ENCODE data around the gene MED29.

The MED29 gene

DNA sequence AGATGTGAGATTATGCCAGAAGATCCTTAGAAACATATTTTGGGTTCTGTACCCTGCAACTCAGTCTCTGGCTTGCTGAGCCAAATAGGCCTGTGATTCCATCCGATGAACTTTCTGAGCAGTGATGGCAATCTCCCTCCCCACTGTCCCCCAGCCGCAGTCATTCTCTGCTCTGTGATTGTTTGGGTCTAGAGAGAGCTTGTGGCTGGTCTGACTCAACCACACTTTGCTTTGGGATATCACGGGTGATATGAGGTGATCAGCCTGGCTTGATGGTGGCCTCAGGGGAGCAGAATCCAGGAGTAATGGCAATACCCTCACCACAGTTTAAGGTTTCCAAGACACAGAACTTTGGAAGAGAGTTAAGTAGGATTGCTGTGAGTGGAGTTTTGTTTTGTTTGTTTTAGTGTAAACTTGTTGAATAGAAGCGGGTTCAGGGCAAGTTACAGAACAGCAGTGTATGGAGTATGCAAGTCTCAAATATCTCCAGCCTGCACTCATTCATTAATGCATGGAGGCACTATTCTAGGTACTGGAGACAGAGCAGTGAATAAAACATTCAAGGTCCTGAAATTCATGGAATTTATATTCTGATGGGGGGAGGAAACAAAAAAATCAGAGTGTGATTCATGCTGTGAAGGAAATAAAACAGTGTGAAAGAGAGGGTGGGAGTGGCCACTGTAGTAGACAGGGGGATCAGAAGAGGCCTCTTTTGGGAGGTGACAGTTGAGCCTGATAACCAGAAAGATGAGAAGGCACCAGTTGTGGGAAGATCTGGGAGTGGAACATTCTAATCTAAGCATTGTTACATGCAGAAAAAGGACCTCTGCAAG is 43.6 kb upstream of the MED29 start:
- Histone ChIP-seq H3K9me3 (no peaks in the 10 kb centered on the region), H3K27ac (no peak overlapping the region), H3K27me3 (no peaks in the 10 kb centered on the region), H3K36me3 (peaks cover 0 to 44% (median 10%) of the 10 kb centered on the region in 3 donors), H3K4me1 (peaks cover 0 to 48% (median 44%) of the 10 kb centered on the region in 4 donors), H3K4me3 (no peak overlapping the region)
- TF ChIP-seq, protein P1, sequence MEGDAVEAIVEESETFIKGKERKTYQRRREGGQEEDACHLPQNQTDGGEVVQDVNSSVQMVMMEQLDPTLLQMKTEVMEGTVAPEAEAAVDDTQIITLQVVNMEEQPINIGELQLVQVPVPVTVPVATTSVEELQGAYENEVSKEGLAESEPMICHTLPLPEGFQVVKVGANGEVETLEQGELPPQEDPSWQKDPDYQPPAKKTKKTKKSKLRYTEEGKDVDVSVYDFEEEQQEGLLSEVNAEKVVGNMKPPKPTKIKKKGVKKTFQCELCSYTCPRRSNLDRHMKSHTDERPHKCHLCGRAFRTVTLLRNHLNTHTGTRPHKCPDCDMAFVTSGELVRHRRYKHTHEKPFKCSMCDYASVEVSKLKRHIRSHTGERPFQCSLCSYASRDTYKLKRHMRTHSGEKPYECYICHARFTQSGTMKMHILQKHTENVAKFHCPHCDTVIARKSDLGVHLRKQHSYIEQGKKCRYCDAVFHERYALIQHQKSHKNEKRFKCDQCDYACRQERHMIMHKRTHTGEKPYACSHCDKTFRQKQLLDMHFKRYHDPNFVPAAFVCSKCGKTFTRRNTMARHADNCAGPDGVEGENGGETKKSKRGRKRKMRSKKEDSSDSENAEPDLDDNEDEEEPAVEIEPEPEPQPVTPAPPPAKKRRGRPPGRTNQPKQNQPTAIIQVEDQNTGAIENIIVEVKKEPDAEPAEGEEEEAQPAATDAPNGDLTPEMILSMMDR (IDR thresholded peaks at IDR 0.05) = no peak
- DNase-seq = no peak
- intact Hi-C loops (cut with DNase I; ENCODE audit: low total_unique reads) = no loop called here

DNA sequence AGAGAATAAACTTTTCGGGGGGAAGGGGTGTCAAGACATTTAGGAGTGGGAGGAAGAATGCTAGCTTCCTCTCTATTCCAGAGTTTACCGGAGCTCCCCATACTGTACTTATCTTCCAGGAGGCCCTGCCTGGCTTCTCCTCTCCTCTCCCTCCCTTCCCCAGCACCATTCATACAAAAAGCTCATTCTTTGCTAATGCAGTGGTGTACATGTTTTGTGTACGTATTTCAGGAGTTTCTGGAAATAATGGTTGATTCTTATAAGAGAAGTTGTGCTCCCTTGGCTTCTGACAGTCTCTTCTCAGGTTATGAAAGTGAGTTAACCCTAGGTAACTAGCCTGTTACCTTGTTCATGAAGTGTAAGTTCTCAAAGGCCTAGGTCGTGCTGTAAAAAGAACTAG is 41.9 kb upstream of the MED29 start:
- peaks cover 9 to 59% (median 22%) of the 10 kb centered on the region in 3 donors for H3K36me3 ChIP-seq
- TF ChIP-seq, protein P1 (IDR thresholded peaks at IDR 0.05) = no peak

DNA sequence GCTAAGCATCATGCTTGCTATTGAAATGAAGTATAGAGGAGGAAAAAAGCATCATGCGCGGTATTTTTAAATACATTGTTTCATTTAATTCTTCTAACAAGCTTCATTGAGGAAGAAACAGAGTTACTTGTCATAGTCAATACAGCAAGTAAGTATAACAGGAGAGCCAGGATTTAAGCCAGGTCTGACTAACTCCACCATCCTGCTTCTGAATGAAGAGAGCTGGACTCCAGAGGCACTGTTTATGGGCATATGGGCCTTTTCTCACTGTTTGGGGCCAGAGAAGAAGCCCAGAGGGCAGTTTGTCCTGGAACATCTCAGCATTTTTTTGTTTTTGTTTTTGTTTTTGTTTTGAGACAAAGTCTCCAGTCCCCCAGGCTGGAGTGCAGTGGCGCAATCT is 41.0 kb upstream of the MED29 start:
- no peak for DNase-seq
- no peaks in the 10 kb centered on the region for H3K9me3 ChIP-seq
- peaks cover 0 to 24% (median 21%) of the 10 kb centered on the region in 4 donors for H3K4me1 ChIP-seq
- no peak overlapping the region for H3K27ac ChIP-seq
- H3K36me3 ChIP-seq = peaks cover 17 to 66% (median 30%) of the 10 kb centered on the region in 3 donors
- H3K27me3 ChIP-seq = no peaks in the 10 kb centered on the region
- TF ChIP-seq, protein P1 (IDR thresholded peaks at IDR 0.05) = no peak
- H3K4me3 ChIP-seq = no peak overlapping the region
- intact Hi-C loops (cut with DNase I; ENCODE audit: low total_unique reads) = no loop called here

More for the DNA sequence above, 41.9 kb upstream of the MED29 start:
- H3K27ac ChIP-seq = no peak overlapping the region
- no peaks in the 10 kb centered on the region for H3K27me3 ChIP-seq
- H3K4me3 ChIP-seq = no peak overlapping the region
- intact Hi-C loops (cut with DNase I; ENCODE audit: low total_unique reads) = no loop called here
- peaks cover 0 to 32% (median 28%) of the 10 kb centered on the region in 4 donors for H3K4me1 ChIP-seq
- no peak for DNase-seq
- H3K9me3 ChIP-seq = no peaks in the 10 kb centered on the region

DNA sequence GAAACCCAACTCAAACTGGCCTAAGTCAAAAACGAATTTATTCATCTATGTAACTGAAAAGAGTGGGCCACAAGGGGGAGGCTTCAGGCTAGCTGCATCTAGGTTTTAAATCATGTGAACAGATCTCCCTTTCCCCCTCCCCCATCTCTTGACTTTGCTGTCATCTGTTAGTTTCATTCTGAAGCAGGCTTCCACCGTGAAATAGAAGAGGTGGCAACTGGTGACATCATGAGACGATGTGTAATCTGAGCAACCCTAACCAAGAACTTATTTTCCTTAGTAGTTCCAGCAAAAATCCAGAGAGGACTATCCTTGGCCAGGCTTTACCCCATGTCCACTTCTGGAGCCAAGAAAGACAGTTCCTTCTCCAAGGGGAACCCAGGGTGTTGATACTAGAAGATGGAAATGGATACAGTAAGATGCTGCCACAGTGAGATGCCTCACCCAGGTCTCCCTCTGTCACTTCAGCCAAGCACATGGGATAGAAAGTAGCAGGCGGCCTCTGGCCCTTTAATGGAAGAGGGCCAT is 39.6 kb upstream of the MED29 start:
- TF ChIP-seq, protein P1 (IDR thresholded peaks at IDR 0.05) = no peak
- no peak overlapping the region for H3K27ac ChIP-seq
- peaks cover 30 to 81% (median 45%) of the 10 kb centered on the region in 3 donors for H3K36me3 ChIP-seq
- peaks cover 0 to 14% (median 8%) of the 10 kb centered on the region in 4 donors for H3K4me1 ChIP-seq
- no peaks in the 10 kb centered on the region for H3K27me3 ChIP-seq
- H3K9me3 ChIP-seq = no peaks in the 10 kb centered on the region
- H3K4me3 ChIP-seq = no peak overlapping the region
- intact Hi-C loops (cut with DNase I; ENCODE audit: low total_unique reads) = no loop called here
- DNase-seq = no peak

DNA sequence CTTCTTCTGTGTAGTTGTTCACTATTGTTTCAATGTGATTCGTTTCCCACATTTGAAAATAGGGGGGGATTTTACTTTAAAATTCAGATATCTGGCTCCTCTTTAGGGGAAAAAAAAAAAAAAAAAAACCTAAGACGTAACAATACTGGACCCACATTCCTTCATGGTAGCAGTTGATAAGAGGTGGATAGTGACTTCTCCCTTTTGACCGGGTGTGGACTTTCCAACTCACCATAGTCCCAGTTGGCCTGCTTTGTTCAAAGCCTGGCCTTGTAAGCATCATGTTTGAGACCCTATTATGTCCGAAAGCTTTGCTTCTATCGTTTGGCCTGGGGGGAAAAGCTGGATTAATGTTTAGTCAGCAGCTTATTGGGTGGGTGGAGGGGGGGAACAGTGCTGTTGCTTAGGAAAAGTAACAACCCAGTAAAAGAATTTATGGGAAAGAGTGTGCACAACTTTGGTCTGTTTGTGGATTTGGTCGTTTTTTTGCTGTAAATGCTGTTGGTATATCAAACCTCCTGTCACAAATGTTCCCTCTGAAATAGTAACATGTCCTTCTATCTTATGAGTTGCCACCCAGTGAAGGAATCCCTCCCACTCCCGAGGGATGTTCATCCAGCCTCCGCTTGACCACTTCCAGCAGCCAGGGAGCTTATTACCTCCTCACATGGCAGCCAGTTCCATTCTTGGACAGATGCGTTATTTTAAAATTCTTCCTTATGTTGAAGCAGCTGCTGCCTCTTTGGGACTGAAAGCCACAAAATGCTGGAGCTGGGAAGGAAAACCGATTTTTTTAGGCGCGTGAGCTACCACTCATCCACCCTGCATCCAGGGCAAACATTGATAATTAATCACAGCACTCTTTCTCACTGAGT is 38.6 kb upstream of the MED29 start:
- Histone ChIP-seq H3K4me3 (no peak overlapping the region), H3K9me3 (no peaks in the 10 kb centered on the region), H3K27me3 (no peaks in the 10 kb centered on the region), H3K27ac (no peak overlapping the region), H3K4me1 (peaks cover 0 to 6% (median under 1%) of the 10 kb centered on the region in 4 donors), H3K36me3 (peaks cover 40 to 91% (median 55%) of the 10 kb centered on the region in 3 donors)
- intact Hi-C loops (cut with DNase I; ENCODE audit: low total_unique reads) = no loop called here
- DNase-seq = no peak
- TF ChIP-seq, protein P1 (IDR thresholded peaks at IDR 0.05) = no peak
